ENCODE results near the gene RTCA.

DNA sequence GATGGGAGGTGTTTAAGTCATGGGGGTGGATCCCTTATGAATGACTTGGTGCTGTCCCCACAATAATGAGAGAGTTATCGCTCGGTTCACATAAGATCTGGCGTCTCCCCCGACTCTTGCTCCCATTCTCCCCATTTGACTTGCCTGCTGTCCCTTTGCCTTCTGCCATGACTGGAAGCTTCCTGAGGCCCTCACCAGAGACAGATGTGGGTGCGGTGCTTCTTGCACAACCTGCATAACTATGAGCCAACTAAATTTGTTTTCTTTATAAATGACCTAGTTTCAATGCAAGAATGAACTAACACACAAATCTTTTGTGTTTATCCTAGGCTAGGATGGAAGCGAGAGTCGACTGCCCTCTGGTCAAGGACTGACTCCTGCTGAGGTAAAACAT, 55.1 kb downstream of the RTCA start:
- TF ChIP-seq, protein P1, sequence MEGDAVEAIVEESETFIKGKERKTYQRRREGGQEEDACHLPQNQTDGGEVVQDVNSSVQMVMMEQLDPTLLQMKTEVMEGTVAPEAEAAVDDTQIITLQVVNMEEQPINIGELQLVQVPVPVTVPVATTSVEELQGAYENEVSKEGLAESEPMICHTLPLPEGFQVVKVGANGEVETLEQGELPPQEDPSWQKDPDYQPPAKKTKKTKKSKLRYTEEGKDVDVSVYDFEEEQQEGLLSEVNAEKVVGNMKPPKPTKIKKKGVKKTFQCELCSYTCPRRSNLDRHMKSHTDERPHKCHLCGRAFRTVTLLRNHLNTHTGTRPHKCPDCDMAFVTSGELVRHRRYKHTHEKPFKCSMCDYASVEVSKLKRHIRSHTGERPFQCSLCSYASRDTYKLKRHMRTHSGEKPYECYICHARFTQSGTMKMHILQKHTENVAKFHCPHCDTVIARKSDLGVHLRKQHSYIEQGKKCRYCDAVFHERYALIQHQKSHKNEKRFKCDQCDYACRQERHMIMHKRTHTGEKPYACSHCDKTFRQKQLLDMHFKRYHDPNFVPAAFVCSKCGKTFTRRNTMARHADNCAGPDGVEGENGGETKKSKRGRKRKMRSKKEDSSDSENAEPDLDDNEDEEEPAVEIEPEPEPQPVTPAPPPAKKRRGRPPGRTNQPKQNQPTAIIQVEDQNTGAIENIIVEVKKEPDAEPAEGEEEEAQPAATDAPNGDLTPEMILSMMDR (IDR thresholded peaks at IDR 0.05; ENCODE audit: insufficient read depth, low read depth, low read length), result no peak
- no peak for TF ChIP-seq EZH2 (IDR thresholded peaks at IDR 0.05; ENCODE audit: insufficient read depth, low read length)

Data from astrocyte (in vitro differentiated cells and primary cell).